Measurements from ENCODE around the gene PKD2. TPM values are rescaled to one million over a fixed set of nuclear protein-coding genes. Genes with fewer than 3 reads are reported as not detected.
"Not testable (repeated sequence)": the region's sequence is repeated elsewhere in the genome, so short reads cannot be mapped to it uniquely, and the experiment has no call there.

PKD2 gene
- total RNA-seq, 5 donors from 2014 or later (not counting 1 experiment from before 2014, with no cell fraction given) = 6.8 to 17.4 (median 7.5) TPM

- H3K27ac ChIP-seq (ENCODE audit: low read length) = no peak overlapping the region
- H3K9me3 ChIP-seq = no peaks in the 10 kb centered on the region
- no peaks in the 10 kb centered on the region for H3K36me3 Mint-ChIP-seq
- no peak overlapping the region for H3K4me3 ChIP-seq (ENCODE audit: control insufficient read depth in 1 of 2, extremely low read depth in 1 of 2, low read length in 1 of 2)
- no peaks in the 10 kb centered on the region for H3K4me1 ChIP-seq (ENCODE audit: control insufficient read depth in 1 of 2, extremely low read depth in 1 of 2, insufficient read depth in 2 of 2, low read length in 2 of 2)
- H3K4me1 Mint-ChIP-seq = no peaks in the 10 kb centered on the region
- H3K27ac Mint-ChIP-seq = no peak overlapping the region
- H3K9me3 Mint-ChIP-seq = no peaks in the 10 kb centered on the region
- ChIA-PET POLR2A (interaction anchor here in 1 of 2 donors (0.6 kb wide), 1 partner anchor 47 kb away, joined by 5 read pairs; no protein-coding TSS in a partner anchor), CTCF (no interaction called here)
- no peaks in the 10 kb centered on the region for H3K27me3 Mint-ChIP-seq
- DNase-seq (no peak), ATAC-seq (replicated peaks in 1 of 4) (no peak)
- 100% methylated on average over 1 of the region's 5 CpGs for WGBS (ENCODE audit: insufficient coverage)
- no peak overlapping the region for H3K4me3 Mint-ChIP-seq
- no peaks in the 10 kb centered on the region for H3K36me3 ChIP-seq (ENCODE audit: control insufficient read depth in 2 of 2, extremely low read depth in 1 of 2, insufficient read depth in 1 of 2, low read length in 1 of 2)
- H3K27me3 ChIP-seq (replicated peaks in 1 of 2; ENCODE audit: control insufficient read depth in 2 of 2, extremely low read depth in 1 of 2, insufficient read depth in 2 of 2, low read length in 1 of 2) = no peaks in the 10 kb centered on the region
Measured at GRCh38 chr4:88109123-88109881, 101.9 kb downstream of the PKD2 start.

DNA sequence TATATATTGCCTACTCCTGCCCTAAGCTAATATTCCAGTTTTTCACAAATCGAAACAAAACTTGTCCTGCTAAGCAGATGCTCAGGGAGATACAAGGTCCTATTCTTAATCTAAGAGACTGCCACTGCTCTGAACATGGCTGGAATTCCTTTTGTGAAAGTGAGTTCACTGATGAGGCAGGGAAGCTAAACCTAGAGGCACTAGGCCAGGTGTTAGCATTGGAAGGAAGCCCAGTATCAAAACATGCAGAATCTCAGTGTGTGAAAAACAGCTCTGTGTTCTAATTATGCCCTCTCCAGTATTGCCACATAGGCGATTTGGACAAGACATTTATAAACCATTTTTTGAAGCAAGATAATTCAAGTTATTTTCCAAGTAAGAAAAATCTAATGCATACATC is 103.4 kb downstream of the PKD2 start:
- H3K36me3 Mint-ChIP-seq = no peaks in the 10 kb centered on the region
- Histone ChIP-seq H3K36me3 (ENCODE audit: control insufficient read depth in 2 of 2, extremely low read depth in 1 of 2, insufficient read depth in 1 of 2, low read length in 1 of 2) (no peaks in the 10 kb centered on the region), H3K27me3 (replicated peaks in 1 of 2; ENCODE audit: control insufficient read depth in 2 of 2, extremely low read depth in 1 of 2, insufficient read depth in 2 of 2, low read length in 1 of 2) (no peaks in the 10 kb centered on the region), H3K4me3 (ENCODE audit: control insufficient read depth in 1 of 2, extremely low read depth in 1 of 2, low read length in 1 of 2) (no peak overlapping the region), H3K9me3 (no peaks in the 10 kb centered on the region), H3K4me1 (ENCODE audit: control insufficient read depth in 1 of 2, extremely low read depth in 1 of 2, insufficient read depth in 2 of 2, low read length in 2 of 2) (no peaks in the 10 kb centered on the region), H3K27ac (ENCODE audit: low read length) (no peak overlapping the region)
- DNase-seq (no peak), ATAC-seq (replicated peaks in 1 of 4) (no peak)
- WGBS (ENCODE audit: insufficient coverage) = no CpG with 5 or more reads among the region's 2 CpGs
- H3K4me1 Mint-ChIP-seq = no peaks in the 10 kb centered on the region
- ChIA-PET POLR2A (interaction anchor here in 1 of 2 donors (0.6 kb wide), 1 partner anchor 1194 kb away, joined by 18 read pairs; no protein-coding TSS in a partner anchor), CTCF (no interaction called here)
- H3K27me3 Mint-ChIP-seq = no peaks in the 10 kb centered on the region
- H3K9me3 Mint-ChIP-seq = no peaks in the 10 kb centered on the region
- no peak overlapping the region for H3K27ac Mint-ChIP-seq
- H3K4me3 Mint-ChIP-seq = no peak overlapping the region

DNA sequence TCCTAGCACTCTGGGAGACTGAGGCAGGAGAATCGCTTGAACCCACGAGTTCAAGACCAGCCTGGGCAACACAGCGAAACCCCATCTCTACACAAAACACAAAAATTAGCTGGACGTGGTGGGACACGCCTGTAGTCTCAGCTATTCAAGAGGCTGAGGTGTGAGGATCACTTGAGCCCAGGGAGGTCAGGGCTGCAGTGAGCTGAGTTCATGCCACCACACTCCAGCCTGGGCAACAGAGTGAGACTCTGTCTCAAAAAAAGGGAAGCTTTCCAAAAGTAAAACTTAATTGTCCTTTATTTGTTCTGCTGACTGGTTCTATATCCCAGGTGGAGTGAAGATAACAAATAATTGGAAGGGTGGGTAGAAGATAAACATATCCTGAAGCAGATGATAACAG is 105.4 kb downstream of the PKD2 start:
- ATAC-seq (replicated peaks in 1 of 4) = no peak

GRCh38 chr4:88115587-88115986 is 108.2 kb downstream of the PKD2 start:
- Histone ChIP-seq H3K4me1 (ENCODE audit: control insufficient read depth in 1 of 2, extremely low read depth in 1 of 2, insufficient read depth in 2 of 2, low read length in 2 of 2) (no peaks in the 10 kb centered on the region), H3K9me3 (no peaks in the 10 kb centered on the region), H3K4me3 (ENCODE audit: control insufficient read depth in 1 of 2, extremely low read depth in 1 of 2, low read length in 1 of 2) (no peak overlapping the region), H3K27me3 (replicated peaks in 1 of 2; ENCODE audit: control insufficient read depth in 2 of 2, extremely low read depth in 1 of 2, insufficient read depth in 2 of 2, low read length in 1 of 2) (no peaks in the 10 kb centered on the region), H3K36me3 (ENCODE audit: control insufficient read depth in 2 of 2, extremely low read depth in 1 of 2, insufficient read depth in 1 of 2, low read length in 1 of 2) (no peaks in the 10 kb centered on the region), H3K27ac (ENCODE audit: low read length) (no peak overlapping the region)
- peaks cover 12% of the 10 kb centered on the region for H3K36me3 Mint-ChIP-seq
- H3K4me3 Mint-ChIP-seq = no peak overlapping the region
- no peak overlapping the region for H3K27ac Mint-ChIP-seq
- ATAC-seq (replicated peaks in 1 of 4) (no peak), DNase-seq (no peak)
- POLR2A ChIA-PET = no interaction called here
- H3K27me3 Mint-ChIP-seq = no peaks in the 10 kb centered on the region
- H3K9me3 Mint-ChIP-seq = peaks cover 10 to 20% (median 18%) of the 10 kb centered on the region in 3 donors
- CTCF ChIA-PET = no interaction called here
- 71% methylated on average over 3 of the region's 5 CpGs for WGBS (ENCODE audit: insufficient coverage)
- no peaks in the 10 kb centered on the region for H3K4me1 Mint-ChIP-seq

More for the DNA sequence above, 105.4 kb downstream of the PKD2 start:
- H3K4me1 ChIP-seq (ENCODE audit: control insufficient read depth in 1 of 2, extremely low read depth in 1 of 2, insufficient read depth in 2 of 2, low read length in 2 of 2) = no peaks in the 10 kb centered on the region
- no peaks in the 10 kb centered on the region for H3K4me1 Mint-ChIP-seq
- H3K27ac Mint-ChIP-seq = no peak overlapping the region
- no peaks in the 10 kb centered on the region for H3K9me3 ChIP-seq
- H3K27ac ChIP-seq (ENCODE audit: low read length) = no peak overlapping the region
- no peaks in the 10 kb centered on the region for H3K36me3 Mint-ChIP-seq
- ChIA-PET POLR2A (no interaction called here), CTCF (no interaction called here)
- H3K9me3 Mint-ChIP-seq = no peaks in the 10 kb centered on the region
- no peak for DNase-seq
- H3K36me3 ChIP-seq (ENCODE audit: control insufficient read depth in 2 of 2, extremely low read depth in 1 of 2, insufficient read depth in 1 of 2, low read length in 1 of 2) = no peaks in the 10 kb centered on the region
- 100% methylated on average over 1 of the region's 5 CpGs for WGBS (ENCODE audit: insufficient coverage)
- no peaks in the 10 kb centered on the region for H3K27me3 Mint-ChIP-seq
- no peak overlapping the region for H3K4me3 Mint-ChIP-seq
- H3K4me3 ChIP-seq (ENCODE audit: control insufficient read depth in 1 of 2, extremely low read depth in 1 of 2, low read length in 1 of 2) = no peak overlapping the region
- H3K27me3 ChIP-seq (replicated peaks in 1 of 2; ENCODE audit: control insufficient read depth in 2 of 2, extremely low read depth in 1 of 2, insufficient read depth in 2 of 2, low read length in 1 of 2) = no peaks in the 10 kb centered on the region

DNA sequence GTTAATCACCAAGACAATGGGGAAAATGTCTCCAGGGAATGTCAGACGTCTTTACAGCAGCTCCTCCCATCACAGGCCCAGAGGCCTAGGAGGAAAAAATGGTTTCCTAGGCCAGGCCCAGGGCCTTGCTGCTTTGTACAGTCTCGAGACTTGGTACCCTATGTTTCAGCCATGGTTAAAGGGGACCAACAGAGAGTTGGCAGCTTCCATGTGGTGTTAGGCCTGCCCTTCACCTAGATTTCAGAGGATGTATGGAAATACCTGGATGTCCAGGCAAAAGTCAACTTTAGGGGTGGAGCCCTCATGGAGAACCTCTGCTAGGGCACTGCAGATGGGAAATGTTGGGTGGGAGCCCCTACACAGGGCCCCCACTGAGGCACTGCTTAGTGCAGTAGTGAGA is 112.5 kb downstream of the PKD2 start:
- CTCF ChIA-PET = no interaction called here

DNA sequence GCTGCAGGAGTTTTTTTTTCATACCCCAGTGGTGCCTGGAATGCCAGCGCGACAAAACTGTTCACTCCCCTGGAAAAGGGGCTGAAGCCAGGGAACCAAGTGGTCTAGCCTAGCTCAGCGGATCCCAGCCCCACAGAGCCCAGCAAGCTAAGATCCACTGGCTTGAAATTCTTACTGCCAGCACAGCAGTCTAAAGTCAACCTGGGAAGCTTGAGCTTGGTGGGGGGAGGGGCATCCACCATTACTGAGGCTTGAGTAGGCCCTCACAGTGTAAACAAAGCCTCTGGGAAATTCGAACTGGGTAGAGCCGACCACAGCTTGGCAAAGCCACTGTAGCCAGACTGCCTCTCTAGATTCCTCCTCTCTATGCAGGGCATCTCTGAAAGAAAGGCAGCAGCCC is 114.8 kb downstream of the PKD2 start:
- CTCF ChIA-PET = interaction anchor here in 1 of 2 donors (1.6 kb wide), 1 partner anchor 14 kb away, joined by 4 read pairs; no protein-coding TSS in a partner anchor
- DNase-seq; H3K4me1 ChIP-seq (ENCODE audit: control insufficient read depth in 1 of 2, extremely low read depth in 1 of 2, insufficient read depth in 2 of 2, low read length in 2 of 2); H3K36me3 ChIP-seq (ENCODE audit: control insufficient read depth in 2 of 2, extremely low read depth in 1 of 2, insufficient read depth in 1 of 2, low read length in 1 of 2); H3K27me3 Mint-ChIP-seq; H3K9me3 ChIP-seq; H3K4me1 Mint-ChIP-seq; H3K4me3 Mint-ChIP-seq; H3K27ac ChIP-seq (ENCODE audit: low read length); H3K4me3 ChIP-seq (ENCODE audit: control insufficient read depth in 1 of 2, extremely low read depth in 1 of 2, low read length in 1 of 2); ATAC-seq (replicated peaks in 1 of 4); H3K27me3 ChIP-seq (replicated peaks in 1 of 2; ENCODE audit: control insufficient read depth in 2 of 2, extremely low read depth in 1 of 2, insufficient read depth in 2 of 2, low read length in 1 of 2); H3K27ac Mint-ChIP-seq: not testable (repeated sequence)
- POLR2A ChIA-PET = interaction anchor here in 1 of 2 donors (0.6 kb wide), 1 partner anchor 288 kb away, joined by 3 read pairs; no protein-coding TSS in a partner anchor
- Mint-ChIP-seq H3K36me3 (peaks cover 20% of the 10 kb centered on the region), H3K9me3 (peaks cover 21 to 30% (median 27%) of the 10 kb centered on the region in 3 donors)
- 76% methylated on average over 3 of the region's 5 CpGs for WGBS (ENCODE audit: insufficient coverage)

More for the DNA sequence above, 112.5 kb downstream of the PKD2 start:
- POLR2A ChIA-PET = no interaction called here
- H3K27ac Mint-ChIP-seq = no peak overlapping the region
- Histone ChIP-seq H3K9me3 (no peaks in the 10 kb centered on the region), H3K27me3 (replicated peaks in 1 of 2; ENCODE audit: control insufficient read depth in 2 of 2, extremely low read depth in 1 of 2, insufficient read depth in 2 of 2, low read length in 1 of 2) (peaks cover 0 to 5% of the 10 kb centered on the region in 2 experiments), H3K36me3 (ENCODE audit: control insufficient read depth in 2 of 2, extremely low read depth in 1 of 2, insufficient read depth in 1 of 2, low read length in 1 of 2) (no peaks in the 10 kb centered on the region), H3K4me3 (ENCODE audit: control insufficient read depth in 1 of 2, extremely low read depth in 1 of 2, low read length in 1 of 2) (no peak overlapping the region), H3K27ac (ENCODE audit: low read length) (no peak overlapping the region), H3K4me1 (ENCODE audit: control insufficient read depth in 1 of 2, extremely low read depth in 1 of 2, insufficient read depth in 2 of 2, low read length in 2 of 2) (no peaks in the 10 kb centered on the region)
- H3K4me3 Mint-ChIP-seq = no peak overlapping the region
- 72% methylated on average over 2 of the region's 2 CpGs for WGBS (ENCODE audit: insufficient coverage)
- no peaks in the 10 kb centered on the region for H3K4me1 Mint-ChIP-seq
- peaks cover 21 to 30% (median 27%) of the 10 kb centered on the region in 3 donors for H3K9me3 Mint-ChIP-seq
- no peak for DNase-seq
- no peak for ATAC-seq (replicated peaks in 1 of 4)
- peaks cover 3 to 8% of the 10 kb centered on the region in 2 donors for H3K27me3 Mint-ChIP-seq
- peaks cover 20% of the 10 kb centered on the region for H3K36me3 Mint-ChIP-seq
